Measurements from ENCODE around the gene PLPP1. TPM values are rescaled to one million over a fixed set of nuclear protein-coding genes. Genes with fewer than 3 reads are reported as not detected.

The PLPP1 gene
- polyA plus RNA-seq, 1 of the 3 experiments (the other 2 are of a cell fraction), result 32.8 TPM

GRCh38 chr5:55564721-55565120, 30.0 kb upstream of the PLPP1 start:
- CTCF ChIA-PET, result interaction anchor here (1.0 kb wide), 1 partner anchor 163 kb away, joined by 3 read pairs; no protein-coding TSS in a partner anchor
- H3K36me3 ChIP-seq (replicated peaks in 1 of 2; ENCODE audit: control insufficient read depth in 1 of 2, insufficient read depth in 2 of 2, low read length in 1 of 2), result no peaks in the 10 kb centered on the region

GRCh38 chr5:55558484-55558883, 23.7 kb upstream of the PLPP1 start:
- Histone ChIP-seq H3K9me2 (no peaks in the 10 kb centered on the region), H3K9me3 (no peaks in the 10 kb centered on the region), H3F3A (replicated peaks; ENCODE audit: insufficient read depth) (no peaks in the 10 kb centered on the region), H3K4me3 (ENCODE audit: low read depth in 2 of 2, low read length in 1 of 2) (no peak overlapping the region), H3K36me3 (replicated peaks in 1 of 2; ENCODE audit: control insufficient read depth in 1 of 2, insufficient read depth in 2 of 2, low read length in 1 of 2) (no peaks in the 10 kb centered on the region), H2AFZ (ENCODE audit: low read depth) (no peak overlapping the region), H3K4me1 (ENCODE audit: control insufficient read depth in 1 of 2, insufficient read depth in 2 of 2, low read depth in 1 of 2, low read length in 1 of 2) (no peaks in the 10 kb centered on the region), H3K79me2 (ENCODE audit: insufficient read depth) (no peaks in the 10 kb centered on the region), H3K9ac (no peak overlapping the region), H3K27ac (ENCODE audit: low read depth in 2 of 2, low read length in 1 of 2) (no peak overlapping the region), H4K20me1 (ENCODE audit: insufficient read depth) (no peaks in the 10 kb centered on the region), H3K27me3 (ENCODE audit: insufficient read depth) (no peaks in the 10 kb centered on the region), H3K4me2 (no peak overlapping the region)
- CTCF ChIA-PET, result no interaction called here
- POLR2A ChIA-PET, result no interaction called here
- 65% methylated on average over 2 of the region's 2 CpGs for WGBS (ENCODE audit: low lambda C conversion rate)
- no peak for DNase-seq
- TF ChIP-seq EZH2phosphoT487 (IDR thresholded peaks at IDR 0.05; ENCODE audit: borderline replicate concordance, low read depth) (no peak), USF1 (IDR thresholded peaks at IDR 0.05; ENCODE audit: borderline replicate concordance, low read depth) (no peak), FOXM1 (IDR thresholded peaks at IDR 0.05; ENCODE audit: low read depth) (no peak), TCF12 (IDR thresholded peaks at IDR 0.05) (no peak), TEAD4 (IDR thresholded peaks at IDR 0.05; ENCODE audit: borderline replicate concordance, insufficient read depth) (no peak)

More at GRCh38 chr5:55564721-55565120, 30.0 kb upstream of the PLPP1 start:
- no peaks in the 10 kb centered on the region for H3K9me2 ChIP-seq
- H3K4me3 ChIP-seq (ENCODE audit: low read depth in 2 of 2, low read length in 1 of 2), result no peak overlapping the region
- POLR2A ChIA-PET, result no interaction called here
- H3K27me3 ChIP-seq (ENCODE audit: insufficient read depth), result no peaks in the 10 kb centered on the region
- H4K20me1 ChIP-seq (ENCODE audit: insufficient read depth), result no peaks in the 10 kb centered on the region
- TF ChIP-seq ELF1 (IDR thresholded peaks at IDR 0.05), result no peak
- no peak overlapping the region for H3K9ac ChIP-seq
- no peaks in the 10 kb centered on the region for H3F3A ChIP-seq (replicated peaks; ENCODE audit: insufficient read depth)
- H3K4me2 ChIP-seq, result no peak overlapping the region
- WGBS (ENCODE audit: low lambda C conversion rate), result 95% methylated on average over 3 of the region's 3 CpGs
- H2AFZ ChIP-seq (ENCODE audit: low read depth), result no peak overlapping the region
- DNase-seq, result no peak
- H3K27ac ChIP-seq (ENCODE audit: low read depth in 2 of 2, low read length in 1 of 2), result no peak overlapping the region
- no peaks in the 10 kb centered on the region for H3K4me1 ChIP-seq (ENCODE audit: control insufficient read depth in 1 of 2, insufficient read depth in 2 of 2, low read depth in 1 of 2, low read length in 1 of 2)
- H3K79me2 ChIP-seq (ENCODE audit: insufficient read depth), result no peaks in the 10 kb centered on the region
- H3K9me3 ChIP-seq, result no peaks in the 10 kb centered on the region

GRCh38 chr5:55557123-55557522, 22.4 kb upstream of the PLPP1 start:
- POLR2A ChIA-PET, result no interaction called here
- no peak overlapping the region for H2AFZ ChIP-seq (ENCODE audit: low read depth)
- CTCF ChIA-PET, result interaction anchor here (1.3 kb wide), 1 partner anchor 77 kb away, joined by 3 read pairs; no protein-coding TSS in a partner anchor

More at GRCh38 chr5:55557123-55557522, 22.4 kb upstream of the PLPP1 start:
- Histone ChIP-seq H3K4me3 (ENCODE audit: low read depth in 2 of 2, low read length in 1 of 2) (no peak overlapping the region), H3K9me3 (no peaks in the 10 kb centered on the region), H3K4me1 (ENCODE audit: control insufficient read depth in 1 of 2, insufficient read depth in 2 of 2, low read depth in 1 of 2, low read length in 1 of 2) (no peaks in the 10 kb centered on the region), H3K36me3 (replicated peaks in 1 of 2; ENCODE audit: control insufficient read depth in 1 of 2, insufficient read depth in 2 of 2, low read length in 1 of 2) (no peaks in the 10 kb centered on the region), H3K4me2 (no peak overlapping the region), H3K79me2 (ENCODE audit: insufficient read depth) (no peaks in the 10 kb centered on the region), H3F3A (replicated peaks; ENCODE audit: insufficient read depth) (no peaks in the 10 kb centered on the region), H3K27me3 (ENCODE audit: insufficient read depth) (no peaks in the 10 kb centered on the region), H3K9ac (no peak overlapping the region), H3K9me2 (no peaks in the 10 kb centered on the region), H4K20me1 (ENCODE audit: insufficient read depth) (no peaks in the 10 kb centered on the region), H3K27ac (ENCODE audit: low read depth in 2 of 2, low read length in 1 of 2) (no peak overlapping the region)
- no peak for DNase-seq
- TF ChIP-seq RFX5 (IDR thresholded peaks at IDR 0.05; ENCODE audit: low read length), result no peak
- TF ChIP-seq CTCF (IDR thresholded peaks at IDR 0.05), result no peak
- no peak for TF ChIP-seq FOSL2 (IDR thresholded peaks at IDR 0.05; ENCODE audit: borderline replicate concordance, low read depth)
- TF ChIP-seq GABPA (IDR thresholded peaks at IDR 0.05; ENCODE audit: low read depth), result no peak
- TF ChIP-seq NRF1 (IDR thresholded peaks at IDR 0.05; ENCODE audit: low read depth, low read length), result no peak
- no peak for TF ChIP-seq YY1 (IDR thresholded peaks at IDR 0.05; ENCODE audit: low read depth)
- no peak for TF ChIP-seq CHD2 (IDR thresholded peaks at IDR 0.05; ENCODE audit: low read length, partially characterized antibody)
- no peak for TF ChIP-seq TEAD4 (IDR thresholded peaks at IDR 0.05; ENCODE audit: borderline replicate concordance, insufficient read depth)
- no peak for TF ChIP-seq FOXJ3 (CRISPR knock-in tag; IDR thresholded peaks at IDR 0.05)
- TF ChIP-seq POLR2AphosphoS5 (IDR thresholded peaks at IDR 0.05; ENCODE audit: low read depth, low read length), result no peak
- TF ChIP-seq RAD21 (IDR thresholded peaks at IDR 0.05; ENCODE audit: low read length), result no peak
- TF ChIP-seq SMC3 (IDR thresholded peaks at IDR 0.05; ENCODE audit: low read depth, low read length), result no peak
- no peak for TF ChIP-seq PBX3 (IDR thresholded peaks at IDR 0.05)
- WGBS (ENCODE audit: low lambda C conversion rate), result 88% methylated on average over 3 of the region's 3 CpGs

Data from SK-N-SH (cell line).